Purkinje cell (primary cell): ENCODE data around the gene HOATZ. TPM values are rescaled to one million over a fixed set of nuclear protein-coding genes. Genes with fewer than 3 reads are reported as not detected.

Source experiments
- polyA plus RNA-seq: library from polyadenylated mRNA; unstranded; fragments of >200 nt; fragmentation: Nextera tagmentation; gene quantifications from 2 replicates; pipeline ENCODE4 v1.2.1, GENCODE V29; 2014

The HOATZ gene
- not detected in 2 replicates for polyA plus RNA-seq

GRCh38 chr11:111514216-111515031 is at the start of gene HOATZ:
Gene HOATZ, plus strand, starts transcription at chr11:111514778. Its CDS starts 7 bp downstream, at chr11:111514785.

GRCh38 chr11:111512296-111513239 is 2.0 kb upstream of the HOATZ start, which contains the start of gene BTG4:
Gene BTG4, minus strand, starts transcription at chr11:111512386. Its CDS starts 13,610 bp downstream, at chr11:111498776.

GRCh38 chr11:111540114-111540936 is 25.7 kb downstream of the HOATZ start, which contains the start of gene LAYN:
Gene LAYN, plus strand, starts transcription at chr11:111540720. Its CDS starts 124 bp downstream, at chr11:111540844.

Other genes with a start within 250 kb of the HOATZ start
- 0.65 and 1.1 TPM in 2 replicates for gene POU2AF3, start 216.2 kb upstream of the HOATZ start, polyA plus RNA-seq
- gene POU2AF1, start 135.5 kb upstream of the HOATZ start, polyA plus RNA-seq = not detected in 2 replicates
- not detected in 2 replicates for gene BTG4, start 2.4 kb upstream of the HOATZ start, polyA plus RNA-seq
- not detected in 2 replicates for gene LAYN, start 25.9 kb downstream of the HOATZ start, polyA plus RNA-seq
- 2.2 and 2.9 TPM in 2 replicates for gene SIK2, start 87.7 kb downstream of the HOATZ start, polyA plus RNA-seq